PC-9 (cell line): Measurements from ENCODE around the gene GLP1R. TPM values are rescaled to one million over a fixed set of nuclear protein-coding genes. Genes with fewer than 3 reads are reported as not detected.

ENCODE experiments used
- BruUV-seq: library from RNA; stranded (reverse); fragments of 400-500 nt; replicated peaks from 2 replicates; lab custom pipeline; 2021; lab: Mats Ljungman, UMichigan
- CTCF ChIA-PET: fragments of 300-600 bp; sonication (Branson Sonifier 250); formaldehyde crosslinking; loops from one replicate; lab custom pipeline; 2022; ENCODE audit warnings: antibody characterized with exemption; lab: Charles Lee
- POLR2A ChIA-PET: fragments of 300-600 bp; sonication (Branson Sonifier 250); formaldehyde crosslinking; loops from one replicate; lab custom pipeline; 2022; ENCODE audit warnings: antibody characterized with exemption; ENCODE audit not compliant: unreplicated experiment; lab: Charles Lee
- DNase-seq, 2 experiments: peaks; one replicate each; pipeline versions ENCODE4 v3.0.0 to v3.0.0-alpha.2; 2015 to 2022; ENCODE audit warnings: mixed read lengths in 1 of 2
- H2AFZ ChIP-seq: fragments of 200-600 bp; sonication (generic); 2 replicates; pipeline ENCODE4 v1.8.1; 2017; ENCODE audit warnings: antibody characterized with exemption
- H3F3A ChIP-seq: fragments of 200-600 bp; sonication (generic); 2 replicates; pipeline ENCODE4 v1.8.1; 2017; ENCODE audit warnings: antibody characterized with exemption, mild to moderate bottlenecking, low read depth; ENCODE audit not compliant: insufficient read depth
- H3K27ac ChIP-seq: fragments of 200-600 bp; sonication (generic); 2 replicates; pipeline ENCODE4 v1.6.1; 2016; ENCODE audit warnings: mixed run types
- H3K27me3 ChIP-seq: fragments of 200-600 bp; sonication (generic); 2 replicates; pipeline ENCODE4 v1.6.1; 2016; ENCODE audit warnings: low read depth, mixed run types; ENCODE audit not compliant: insufficient read depth
- H3K36me3 ChIP-seq: fragments of 200-600 bp; sonication (generic); 2 replicates; pipeline ENCODE4 v1.6.1; 2016; ENCODE audit warnings: low read depth, mixed run types
- H3K4me1 ChIP-seq: fragments of 200-600 bp; sonication (generic); replicated peaks from 2 replicates; pipeline ENCODE4 v1.6.1; 2016; ENCODE audit warnings: mixed run types; ENCODE audit not compliant: insufficient read depth
- H3K4me2 ChIP-seq: fragments of 200-600 bp; sonication (generic); 2 replicates; pipeline ENCODE4 v1.6.1; 2017; ENCODE audit warnings: mixed run types
- H3K4me3 ChIP-seq: fragments of 200-600 bp; sonication (generic); 2 replicates; pipeline ENCODE4 v1.6.1; 2016; ENCODE audit warnings: mixed run types
- H3K79me2 ChIP-seq: fragments of 200-600 bp; sonication (generic); 2 replicates; pipeline ENCODE4 v1.6.1; 2017; ENCODE audit warnings: low read depth, mixed run types
- H3K9me2 ChIP-seq: fragments of 200-600 bp; sonication (generic); 2 replicates; pipeline ENCODE4 v1.8.1; 2017; ENCODE audit warnings: mild to moderate bottlenecking; ENCODE audit not compliant: insufficient read depth
- H3K9me3 ChIP-seq: fragments of 200-600 bp; sonication (generic); 2 replicates; pipeline ENCODE4 v1.8.1; 2016; ENCODE audit warnings: low read depth; ENCODE audit not compliant: insufficient read depth
- H4K20me1 ChIP-seq: fragments of 200-600 bp; sonication (generic); 2 replicates; pipeline ENCODE4 v1.8.1; 2017; ENCODE audit not compliant: insufficient read depth
- CTCF ChIP-seq: fragments of 200-600 bp; sonication (generic); conservative IDR thresholded peaks from 2 replicates; pipeline ENCODE4 v1.6.1; 2017; ENCODE audit warnings: mixed run types, antibody characterized with exemption, mild to moderate bottlenecking, moderate library complexity
- EZH2 ChIP-seq: fragments of 200-600 bp; sonication (generic); IDR thresholded peaks from 2 replicates; pipeline ENCODE4 v1.8.0; 2017; ENCODE audit warnings: antibody characterized with exemption, low read depth
- intact Hi-C: fragments of 100-400 bp; cut with micrococcal nuclease; formaldehyde crosslinking; loops from one replicate; pipeline ENCODE4 v1.10.0; 2022; ENCODE audit not compliant: unreplicated experiment
- total RNA-seq: library from RNA; stranded (reverse); gene quantifications from 2 replicates; pipeline ENCODE4 v1.2.3, GENCODE V29; 2021

The GLP1R gene
- total RNA-seq, 1 experiment from 2014 or later, result not detected

- Histone ChIP-seq H3K4me3 (no peak overlapping the region), H3K4me1 (no peaks in the 10 kb centered on the region), H3K27me3 (peaks cover 91% of the 10 kb centered on the region), H4K20me1 (no peaks in the 10 kb centered on the region), H3K4me2 (no peak overlapping the region), H3K27ac (no peak overlapping the region), H3F3A (no peaks in the 10 kb centered on the region), H2AFZ (no peak overlapping the region), H3K9me2 (no peaks in the 10 kb centered on the region), H3K36me3 (no peaks in the 10 kb centered on the region), H3K79me2 (no peaks in the 10 kb centered on the region), H3K9me3 (no peaks in the 10 kb centered on the region)
- TF ChIP-seq CTCF, result no peak
- no peak for TF ChIP-seq EZH2
- no peak for DNase-seq
- CTCF ChIA-PET, result no interaction called here
- intact Hi-C loops, result no loop called here
- no TSS peak for BruUV-seq
- POLR2A ChIA-PET, result no interaction called here
Measured at GRCh38 chr6:39075010-39075686, 26.6 kb downstream of the GLP1R start.

- ChIA-PET POLR2A (no interaction called here), CTCF (no interaction called here)
- TF ChIP-seq EZH2 (no peak), CTCF (no peak)
- H3K36me3 ChIP-seq, result no peaks in the 10 kb centered on the region
- no peak for DNase-seq
- H3K27me3 ChIP-seq, result peaks cover 84% of the 10 kb centered on the region
- H2AFZ ChIP-seq, result no peak overlapping the region
- H3K4me2 ChIP-seq, result no peak overlapping the region
- no peaks in the 10 kb centered on the region for H3K9me3 ChIP-seq
- H3K4me1 ChIP-seq, result no peaks in the 10 kb centered on the region
- intact Hi-C loops, result no loop called here
- no TSS peak for BruUV-seq
- no peaks in the 10 kb centered on the region for H3K79me2 ChIP-seq
- no peak overlapping the region for H3K4me3 ChIP-seq
- H3F3A ChIP-seq, result no peaks in the 10 kb centered on the region
- no peaks in the 10 kb centered on the region for H4K20me1 ChIP-seq
- H3K9me2 ChIP-seq, result no peaks in the 10 kb centered on the region
- no peak overlapping the region for H3K27ac ChIP-seq
Measured at GRCh38 chr6:39075807-39076622, 27.4 kb downstream of the GLP1R start.

GRCh38 chr6:39076623-39077535, 28.3 kb downstream of the GLP1R start:
- no peak overlapping the region for H3K4me3 ChIP-seq
- H3K27ac ChIP-seq, result no peak overlapping the region
- H3K4me1 ChIP-seq, result no peaks in the 10 kb centered on the region
- H3K4me2 ChIP-seq, result no peak overlapping the region
- H3K36me3 ChIP-seq, result no peaks in the 10 kb centered on the region
- TF ChIP-seq EZH2 (no peak), CTCF (no peak)
- ChIA-PET CTCF (no interaction called here), POLR2A (no interaction called here)
- H3K79me2 ChIP-seq, result no peaks in the 10 kb centered on the region
- no peaks in the 10 kb centered on the region for H3F3A ChIP-seq
- no peak overlapping the region for H2AFZ ChIP-seq
- peaks cover 84% of the 10 kb centered on the region for H3K27me3 ChIP-seq
- no peak for DNase-seq
- no peaks in the 10 kb centered on the region for H3K9me2 ChIP-seq
- BruUV-seq, result no TSS peak
- H4K20me1 ChIP-seq, result no peaks in the 10 kb centered on the region
- intact Hi-C loops, result no loop called here
- no peaks in the 10 kb centered on the region for H3K9me3 ChIP-seq
